Neural progenitor cell (in vitro differentiated cells): ENCODE results near the gene TRAPPC11. TPM values are rescaled to one million over a fixed set of nuclear protein-coding genes. Genes with fewer than 3 reads are reported as not detected.

Source experiments
- DNase-seq: peaks from one replicate; pipeline ENCODE4 v3.0.0-alpha.2; 2016; ENCODE audit warnings: low spot score
- H2AFZ ChIP-seq: fragments of 200-600 bp; sonication (generic); replicated peaks from 2 replicates; pipeline ENCODE4 v1.6.1; 2016; ENCODE audit warnings: antibody characterized with exemption
- H3F3A ChIP-seq: fragments of 200-600 bp; sonication (generic); 2 replicates; pipeline ENCODE4 v1.6.1; 2016; ENCODE audit warnings: antibody characterized with exemption, low read depth
- H3K27ac ChIP-seq: fragments of 200-600 bp; sonication (generic); 2 replicates; pipeline ENCODE4 v1.5.1; 2016; ENCODE audit warnings: mild to moderate bottlenecking
- H3K27me3 ChIP-seq: fragments of 200-600 bp; sonication (generic); 2 replicates; pipeline ENCODE4 v1.6.1; 2016; ENCODE audit warnings: mild to moderate bottlenecking, moderate library complexity
- H3K36me3 ChIP-seq: fragments of 200-600 bp; sonication (generic); 2 replicates; pipeline ENCODE4 v1.5.1; 2016
- H3K4me1 ChIP-seq: fragments of 200-600 bp; sonication (generic); 2 replicates; pipeline ENCODE4 v1.6.1; 2016; ENCODE audit warnings: mixed run types
- H3K4me2 ChIP-seq: fragments of 200-600 bp; sonication (generic); 2 replicates; pipeline ENCODE4 v1.6.1; 2016
- H3K4me3 ChIP-seq: fragments of 200-600 bp; sonication (generic); 2 replicates; pipeline ENCODE4 v1.5.1; 2016
- H3K79me2 ChIP-seq: fragments of 200-600 bp; sonication (generic); 2 replicates; pipeline ENCODE4 v1.6.1; 2016; ENCODE audit warnings: low read depth
- H3K9ac ChIP-seq: fragments of 200-600 bp; sonication (generic); 2 replicates; pipeline ENCODE4 v1.6.1; 2016
- H3K9me3 ChIP-seq: fragments of 200-600 bp; sonication (generic); 2 replicates; pipeline ENCODE4 v1.5.1; 2016; ENCODE audit warnings: low read depth
- H4K20me1 ChIP-seq: fragments of 200-600 bp; sonication (generic); 2 replicates; pipeline ENCODE4 v1.6.1; 2016; ENCODE audit warnings: low read depth
- H3K27ac Mint-ChIP-seq: 3 replicates; pipeline ENCODE4 v1.8.0; 2021; ENCODE audit warnings: mixed read lengths
- H3K27me3 Mint-ChIP-seq: 2 replicates; pipeline ENCODE4 v1.8.0; 2022; ENCODE audit warnings: low read depth, mild to moderate bottlenecking, inconsistent platforms, moderate library complexity, mixed read lengths; ENCODE audit not compliant: insufficient read depth
- H3K36me3 Mint-ChIP-seq: 3 replicates; pipeline ENCODE4 v1.8.0; 2021; ENCODE audit warnings: mixed read lengths
- H3K4me1 Mint-ChIP-seq: 3 replicates; pipeline ENCODE4 v1.8.0; 2021; ENCODE audit warnings: mixed read lengths
- H3K4me3 Mint-ChIP-seq: 3 replicates; pipeline ENCODE4 v1.8.0; 2021; ENCODE audit warnings: mild to moderate bottlenecking, moderate library complexity, mixed read lengths
- H3K9me3 Mint-ChIP-seq: 3 replicates; pipeline ENCODE4 v1.8.0; 2020; ENCODE audit warnings: mixed read lengths
- EZH2 ChIP-seq: fragments of 200-600 bp; sonication (generic); IDR thresholded peaks from 2 replicates; pipeline ENCODE4 v1.6.1; 2017; ENCODE audit warnings: antibody characterized with exemption, mild to moderate bottlenecking, moderate library complexity
- EZH2phosphoT487 ChIP-seq: fragments of 200-600 bp; sonication (generic); IDR thresholded peaks from 2 replicates; pipeline ENCODE4 v1.6.1; 2017; ENCODE audit warnings: antibody characterized with exemption
- total RNA-seq: library from RNA; depleted of rRNA; stranded (reverse); fragments of >200 nt; gene quantifications from 2 replicates; pipeline ENCODE4 v1.2.3, GENCODE V29; 2015; ENCODE audit warnings: low replicate concordance
- TF ChIP-seq, protein P1 (sequence below): fragments of 200-600 bp; sonication (generic); IDR thresholded peaks from 2 replicates; pipeline ENCODE4 v1.5.1; 2017; ENCODE audit warnings: antibody characterized with exemption, mild to moderate bottlenecking

Gene TRAPPC11
- total RNA-seq, 1 donor from 2014 or later, result 110 TPM

DNA sequence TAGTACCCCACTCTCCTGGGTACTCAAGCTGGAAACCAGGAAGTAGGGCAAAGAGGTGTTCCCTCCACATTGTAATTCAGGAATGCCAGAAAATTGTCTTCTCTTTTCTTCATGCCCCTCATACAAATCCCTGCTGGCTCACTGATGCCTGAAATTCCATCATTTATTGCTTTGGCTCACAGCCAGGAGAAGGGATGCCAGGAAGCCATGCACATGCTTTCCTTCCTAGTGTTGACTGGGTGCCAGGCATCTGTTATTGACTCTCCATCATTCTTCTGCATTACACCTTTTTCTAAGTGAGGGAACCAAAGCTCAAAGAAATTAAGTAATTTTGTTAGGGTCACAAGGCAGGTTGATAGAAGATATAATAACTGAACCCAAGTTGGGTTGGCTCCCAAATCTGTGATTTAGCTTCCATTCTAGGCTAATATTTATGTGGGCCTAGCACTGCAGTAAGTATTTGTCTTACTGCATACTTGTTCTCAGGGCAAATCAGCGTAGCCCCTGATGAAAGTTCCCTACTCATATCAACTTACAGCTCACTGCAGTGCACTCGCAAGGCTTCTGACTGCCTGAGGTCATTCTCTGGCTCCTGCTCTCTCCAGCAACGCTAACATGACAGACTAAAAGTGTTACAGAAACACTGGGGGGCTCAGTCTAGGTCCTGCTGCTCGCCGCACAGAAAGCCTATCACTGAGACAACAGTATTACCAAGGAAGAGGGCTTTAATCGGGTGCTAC lies 89.0 kb downstream of the TRAPPC11 start:
- Histone ChIP-seq H3F3A (no peaks in the 10 kb centered on the region), H3K27ac (no peak overlapping the region), H3K9me3 (no peaks in the 10 kb centered on the region), H3K4me2 (no peak overlapping the region), H3K4me3 (no peak overlapping the region), H2AFZ (no peak overlapping the region), H3K79me2 (no peaks in the 10 kb centered on the region), H3K27me3 (no peaks in the 10 kb centered on the region), H3K4me1 (no peaks in the 10 kb centered on the region), H3K36me3 (no peaks in the 10 kb centered on the region), H4K20me1 (no peaks in the 10 kb centered on the region), H3K9ac (no peak overlapping the region)
- Mint-ChIP-seq H3K9me3 (peaks cover 9% of the 10 kb centered on the region), H3K4me3 (peak overlapping the region; percentile 27), H3K27ac (peak overlapping the region; percentile 78), H3K27me3 (peaks cover 8% of the 10 kb centered on the region), H3K36me3 (no peaks in the 10 kb centered on the region), H3K4me1 (peaks cover 9% of the 10 kb centered on the region)
- TF ChIP-seq, protein P1, sequence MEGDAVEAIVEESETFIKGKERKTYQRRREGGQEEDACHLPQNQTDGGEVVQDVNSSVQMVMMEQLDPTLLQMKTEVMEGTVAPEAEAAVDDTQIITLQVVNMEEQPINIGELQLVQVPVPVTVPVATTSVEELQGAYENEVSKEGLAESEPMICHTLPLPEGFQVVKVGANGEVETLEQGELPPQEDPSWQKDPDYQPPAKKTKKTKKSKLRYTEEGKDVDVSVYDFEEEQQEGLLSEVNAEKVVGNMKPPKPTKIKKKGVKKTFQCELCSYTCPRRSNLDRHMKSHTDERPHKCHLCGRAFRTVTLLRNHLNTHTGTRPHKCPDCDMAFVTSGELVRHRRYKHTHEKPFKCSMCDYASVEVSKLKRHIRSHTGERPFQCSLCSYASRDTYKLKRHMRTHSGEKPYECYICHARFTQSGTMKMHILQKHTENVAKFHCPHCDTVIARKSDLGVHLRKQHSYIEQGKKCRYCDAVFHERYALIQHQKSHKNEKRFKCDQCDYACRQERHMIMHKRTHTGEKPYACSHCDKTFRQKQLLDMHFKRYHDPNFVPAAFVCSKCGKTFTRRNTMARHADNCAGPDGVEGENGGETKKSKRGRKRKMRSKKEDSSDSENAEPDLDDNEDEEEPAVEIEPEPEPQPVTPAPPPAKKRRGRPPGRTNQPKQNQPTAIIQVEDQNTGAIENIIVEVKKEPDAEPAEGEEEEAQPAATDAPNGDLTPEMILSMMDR, result no peak
- TF ChIP-seq EZH2phosphoT487 (no peak), EZH2 (no peak)
- DNase-seq, result no peak

DNA sequence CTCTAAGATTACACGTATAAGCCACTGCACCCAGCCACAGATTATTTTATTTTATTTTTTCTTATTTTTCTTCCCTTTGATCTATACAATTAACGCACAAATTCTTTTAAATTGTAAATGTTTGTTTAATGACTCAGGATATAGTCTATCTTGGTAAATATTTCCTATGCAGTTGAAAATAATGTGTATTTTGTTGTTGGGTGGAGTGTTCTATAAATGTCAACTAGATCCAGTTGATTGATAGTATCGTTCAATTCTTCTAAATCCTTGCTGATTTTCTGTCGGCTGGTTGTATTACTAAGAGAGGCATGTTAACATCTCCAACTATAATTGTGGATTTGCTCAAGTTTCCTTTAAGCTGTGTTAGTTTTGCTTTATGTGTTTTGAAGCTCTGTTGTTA lies 92.0 kb downstream of the TRAPPC11 start:
- H3K36me3 Mint-ChIP-seq, result no peaks in the 10 kb centered on the region
- Histone ChIP-seq H3K4me2 (no peak overlapping the region), H3K79me2 (no peaks in the 10 kb centered on the region), H3K9me3 (no peaks in the 10 kb centered on the region), H3K9ac (no peak overlapping the region), H4K20me1 (no peaks in the 10 kb centered on the region), H3K4me3 (no peak overlapping the region), H3F3A (no peaks in the 10 kb centered on the region), H3K4me1 (no peaks in the 10 kb centered on the region), H3K27ac (no peak overlapping the region), H3K36me3 (no peaks in the 10 kb centered on the region), H2AFZ (no peak overlapping the region), H3K27me3 (no peaks in the 10 kb centered on the region)
- no peak for DNase-seq
- TF ChIP-seq, protein P1, result no peak
- no peak for TF ChIP-seq EZH2phosphoT487
- TF ChIP-seq EZH2, result no peak
- H3K4me3 Mint-ChIP-seq, result no peak overlapping the region
- no peak overlapping the region for H3K27ac Mint-ChIP-seq
- peaks cover 9% of the 10 kb centered on the region for H3K4me1 Mint-ChIP-seq
- H3K27me3 Mint-ChIP-seq, result no peaks in the 10 kb centered on the region
- peaks cover 13% of the 10 kb centered on the region for H3K9me3 Mint-ChIP-seq

DNA sequence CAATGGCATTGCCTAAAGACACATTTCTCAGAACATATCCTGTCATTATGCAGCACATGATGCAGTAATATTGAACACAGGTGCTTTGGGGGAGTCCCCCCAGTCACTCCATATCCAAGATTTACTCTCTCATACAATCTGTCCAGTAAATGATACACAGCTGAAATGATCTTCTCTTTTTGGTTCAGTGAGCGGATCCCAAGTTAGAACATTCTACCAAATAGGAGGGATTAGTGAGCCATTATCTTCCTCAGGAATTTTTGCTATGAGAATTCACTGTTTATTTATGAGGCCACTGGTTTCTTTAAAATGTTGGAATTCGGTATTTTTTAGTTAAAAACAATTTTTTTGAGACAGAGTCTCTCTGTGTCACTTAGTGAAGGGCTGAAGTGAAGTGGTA lies 96.5 kb downstream of the TRAPPC11 start:
- Histone ChIP-seq H2AFZ (no peak overlapping the region), H3K4me3 (no peak overlapping the region), H3K9me3 (no peaks in the 10 kb centered on the region), H3K27ac (no peak overlapping the region), H3K4me2 (no peak overlapping the region), H3K27me3 (no peaks in the 10 kb centered on the region), H3K79me2 (no peaks in the 10 kb centered on the region), H3K4me1 (no peaks in the 10 kb centered on the region), H3K36me3 (no peaks in the 10 kb centered on the region), H3K9ac (no peak overlapping the region), H4K20me1 (no peaks in the 10 kb centered on the region), H3F3A (no peaks in the 10 kb centered on the region)
- DNase-seq, result no peak
- Mint-ChIP-seq H3K27ac (no peak overlapping the region), H3K9me3 (peaks cover 8% of the 10 kb centered on the region), H3K4me1 (peaks cover 2% of the 10 kb centered on the region), H3K36me3 (no peaks in the 10 kb centered on the region), H3K27me3 (peaks cover 2% of the 10 kb centered on the region), H3K4me3 (no peak overlapping the region)
- TF ChIP-seq EZH2phosphoT487, result no peak
- TF ChIP-seq EZH2, result no peak
- TF ChIP-seq, protein P1, result no peak
